Liver (tissue), 9 donors: ENCODE results near the gene TP53I13. TPM values are rescaled to one million over a fixed set of nuclear protein-coding genes. Genes with fewer than 3 reads are reported as not detected.

Source experiments
- DNase-seq: peaks from one replicate; pipeline ENCODE4 v3.0.0-alpha.2; 2017; ENCODE audit warnings: low spot score
- H3K27ac ChIP-seq, 2 donors: one replicate each; pipeline ENCODE4 v1.7.0; 2013; ENCODE audit warnings: inconsistent platforms in 2 of 2, low read length in 2 of 2, control low read depth in 1 of 2, low read depth in 1 of 2, mild to moderate bottlenecking in 1 of 2
- H3K27me3 ChIP-seq, 4 donors: one replicate each; pipeline versions ENCODE4 v1.6.1 to v1.7.0; 2013; ENCODE audit warnings: low read length in 3 of 4, inconsistent platforms in 1 of 4, mild to moderate bottlenecking in 1 of 4, moderate library complexity in 1 of 4; ENCODE audit not compliant: control insufficient read depth in 4 of 4, insufficient read depth in 4 of 4
- H3K36me3 ChIP-seq, 4 donors: one replicate each; pipeline versions ENCODE4 v1.6.1 to v1.7.0; 2013; ENCODE audit warnings: low read length in 3 of 4, mild to moderate bottlenecking in 3 of 4, low read depth in 1 of 4, moderate library complexity in 1 of 4; ENCODE audit not compliant: control insufficient read depth in 4 of 4, insufficient read depth in 3 of 4
- H3K4me1 ChIP-seq, 4 donors: one replicate each; pipeline versions ENCODE4 v1.6.1 to v1.7.0; 2013; ENCODE audit warnings: low read length in 3 of 4, mild to moderate bottlenecking in 3 of 4, moderate library complexity in 1 of 4; ENCODE audit not compliant: control insufficient read depth in 4 of 4, insufficient read depth in 4 of 4
- H3K4me3 ChIP-seq, 3 donors: one replicate each; pipeline versions ENCODE4 v1.6.1 to v1.7.0; 2013; ENCODE audit warnings: low read length in 3 of 3, control low read depth in 1 of 3, low read depth in 1 of 3, mild to moderate bottlenecking in 1 of 3
- H3K9ac ChIP-seq, 2 donors: one replicate each; pipeline ENCODE4 v1.7.0; 2013; ENCODE audit warnings: low read length in 2 of 2, mild to moderate bottlenecking in 2 of 2, moderate library complexity in 2 of 2, control low read depth in 1 of 2, low read depth in 1 of 2
- H3K9me3 ChIP-seq, 4 donors: one replicate each; pipeline versions ENCODE4 v1.6.1 to v1.7.0; 2013; ENCODE audit warnings: low read length in 3 of 4; ENCODE audit not compliant: control insufficient read depth in 4 of 4
- ATF3 ChIP-seq: IDR thresholded peaks from 2 replicates; pipeline ENCODE4 v1.6.1; 2016; ENCODE audit warnings: antibody characterized with exemption
- EGR1 ChIP-seq, 2 donors: IDR thresholded peaks; 2 replicates each; pipeline ENCODE4 v1.6.1; 2016 to 2018; ENCODE audit warnings: antibody characterized with exemption in 2 of 2, low read depth in 2 of 2
- FOXA1 ChIP-seq: IDR thresholded peaks from 2 replicates; pipeline ENCODE4 v1.6.1; 2016; ENCODE audit warnings: antibody characterized with exemption
- FOXA2 ChIP-seq: IDR thresholded peaks from 2 replicates; pipeline ENCODE4 v1.6.1; 2016; ENCODE audit warnings: antibody characterized with exemption
- GABPA ChIP-seq, 2 donors: IDR thresholded peaks in 1 of 2; conservative IDR thresholded peaks in 1 of 2; 2 replicates each; pipeline ENCODE4 v1.6.1; 2016; ENCODE audit warnings: antibody characterized with exemption in 2 of 2, mild to moderate bottlenecking in 1 of 2, moderate library complexity in 1 of 2
- HNF4A ChIP-seq, 2 donors: conservative IDR thresholded peaks; 2 replicates each; pipeline ENCODE4 v1.6.1; 2016; ENCODE audit warnings: antibody characterized with exemption in 2 of 2, mild to moderate bottlenecking in 2 of 2
- HNF4G ChIP-seq: IDR thresholded peaks from 2 replicates; pipeline ENCODE4 v1.6.1; 2016; ENCODE audit warnings: antibody characterized with exemption
- JUND ChIP-seq, 2 donors: IDR thresholded peaks; 2 replicates each; pipeline ENCODE4 v1.6.1; 2016; ENCODE audit warnings: antibody characterized with exemption in 2 of 2
- NR2F2 ChIP-seq: IDR thresholded peaks from 2 replicates; pipeline ENCODE4 v1.6.1; 2016; ENCODE audit warnings: antibody characterized with exemption
- RAD21 ChIP-seq, 2 donors: IDR thresholded peaks; 2 replicates each; pipeline ENCODE4 v1.6.1; 2016; ENCODE audit warnings: antibody characterized with exemption in 2 of 2, mild to moderate bottlenecking in 2 of 2
- SP1 ChIP-seq: IDR thresholded peaks from 2 replicates; pipeline ENCODE4 v1.6.1; 2018; ENCODE audit warnings: antibody characterized with exemption, mild to moderate bottlenecking
- YY1 ChIP-seq: IDR thresholded peaks from 2 replicates; pipeline ENCODE4 v1.6.1; 2016; ENCODE audit warnings: antibody characterized with exemption, mild to moderate bottlenecking
- WGBS: extraction: QIAGEN DNeasy Blood & Tissue Kit; methylation state at CpG from one replicate; pipeline ENCODE4 v1.1.7; 2013; 5-methylcytosine and 5-hydroxymethylcytosine counted together
- polyA plus RNA-seq, 2 donors: library from polyadenylated mRNA; stranded (reverse) in 1 of 2; unstranded in 1 of 2; fragments of 200-250 nt in 1 of 2; fragments of >200 nt in 1 of 2; fragmentation: Nextera tagmentation in 1 of 2; extraction: Ambion mirVana in 1 of 2; gene quantifications; one replicate each; pipeline versions ENCODE4 v1.2.1 to v1.2.3, GENCODE V29; 2013 to 2015
- total RNA-seq, 2 donors: library from RNA; depleted of rRNA; stranded (reverse); fragments of >200 nt; gene quantifications; one replicate each; pipeline ENCODE4 v1.2.3, GENCODE V29; 2014
- TF ChIP-seq, protein P1 (sequence below): fragments of 150-350 bp; IDR thresholded peaks from 2 replicates; pipeline ENCODE4 v1.5.1; 2017; ENCODE audit warnings: improper control_type of control experiment, low read depth, low read length; ENCODE audit not compliant: missing input control
- TF ChIP-seq, protein P2 (sequence below): IDR thresholded peaks from 2 replicates; pipeline ENCODE4 v1.6.1; 2016; ENCODE audit warnings: antibody characterized with exemption, mild to moderate bottlenecking
- TF ChIP-seq, protein P3 (sequence below): IDR thresholded peaks from 2 replicates; pipeline ENCODE4 v1.6.1; 2016; ENCODE audit warnings: antibody characterized with exemption
- TF ChIP-seq, protein P4 (sequence below): IDR thresholded peaks from 2 replicates; pipeline ENCODE4 v1.6.1; 2016; ENCODE audit warnings: antibody characterized with exemption
- donor health status: healthy.
- donor health status: healthy.
- donor health status: healthy.
- donor health status: healthy.
- donor health status: healthy.

Gene TP53I13
- total and polyA plus RNA-seq, 4 donors: 12.2 to 42.6 (median 24.5) TPM

DNA sequence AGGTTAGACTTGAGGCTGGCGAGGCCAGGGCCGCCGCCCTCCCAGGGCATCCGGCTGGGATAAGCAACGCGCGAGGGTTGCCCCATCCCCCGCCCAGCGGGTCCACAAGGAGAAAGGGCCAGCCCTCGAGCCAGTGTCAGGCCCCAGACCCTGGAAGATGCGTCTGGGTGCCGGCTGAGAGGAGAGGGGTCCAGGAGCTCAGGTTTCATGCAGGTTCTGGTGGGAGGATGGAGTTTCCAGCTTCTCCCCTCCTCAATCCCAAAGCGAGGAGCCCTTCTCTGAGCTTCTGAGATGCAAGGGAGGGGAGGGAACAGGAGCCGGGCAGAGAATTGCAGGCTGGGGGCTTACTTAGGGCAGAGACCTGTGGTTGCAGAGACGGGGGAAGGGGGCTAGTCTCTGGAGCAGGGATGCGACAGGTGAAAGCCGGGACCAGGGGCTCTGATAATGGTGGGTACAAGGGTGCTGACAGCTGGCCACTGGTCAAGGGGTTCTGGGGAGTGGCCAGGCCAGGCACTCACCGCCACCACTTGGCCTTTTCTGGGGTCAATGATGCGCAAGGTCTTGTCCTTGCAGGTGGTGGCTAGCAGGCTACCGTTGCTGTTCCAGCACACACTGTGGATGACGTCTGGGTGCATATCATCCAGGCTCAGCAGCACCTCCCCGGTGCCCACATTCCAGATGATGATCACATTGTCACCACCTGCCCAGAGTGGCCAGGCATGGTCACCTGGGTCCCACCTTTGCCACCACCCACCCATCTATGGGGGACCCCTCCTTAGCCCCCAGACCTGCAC lies 50.0 kb downstream of the TP53I13 start (continued):
- TF ChIP-seq EGR1 (IDR thresholded peaks at IDR 0.05; ENCODE audit: low read depth in 2 of 2) (no peak), HNF4A (conservative IDR thresholded peaks at IDR 0.05) (no peak), NR2F2 (no peak)
- TF ChIP-seq, protein P1, sequence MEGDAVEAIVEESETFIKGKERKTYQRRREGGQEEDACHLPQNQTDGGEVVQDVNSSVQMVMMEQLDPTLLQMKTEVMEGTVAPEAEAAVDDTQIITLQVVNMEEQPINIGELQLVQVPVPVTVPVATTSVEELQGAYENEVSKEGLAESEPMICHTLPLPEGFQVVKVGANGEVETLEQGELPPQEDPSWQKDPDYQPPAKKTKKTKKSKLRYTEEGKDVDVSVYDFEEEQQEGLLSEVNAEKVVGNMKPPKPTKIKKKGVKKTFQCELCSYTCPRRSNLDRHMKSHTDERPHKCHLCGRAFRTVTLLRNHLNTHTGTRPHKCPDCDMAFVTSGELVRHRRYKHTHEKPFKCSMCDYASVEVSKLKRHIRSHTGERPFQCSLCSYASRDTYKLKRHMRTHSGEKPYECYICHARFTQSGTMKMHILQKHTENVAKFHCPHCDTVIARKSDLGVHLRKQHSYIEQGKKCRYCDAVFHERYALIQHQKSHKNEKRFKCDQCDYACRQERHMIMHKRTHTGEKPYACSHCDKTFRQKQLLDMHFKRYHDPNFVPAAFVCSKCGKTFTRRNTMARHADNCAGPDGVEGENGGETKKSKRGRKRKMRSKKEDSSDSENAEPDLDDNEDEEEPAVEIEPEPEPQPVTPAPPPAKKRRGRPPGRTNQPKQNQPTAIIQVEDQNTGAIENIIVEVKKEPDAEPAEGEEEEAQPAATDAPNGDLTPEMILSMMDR: no peak

DNA sequence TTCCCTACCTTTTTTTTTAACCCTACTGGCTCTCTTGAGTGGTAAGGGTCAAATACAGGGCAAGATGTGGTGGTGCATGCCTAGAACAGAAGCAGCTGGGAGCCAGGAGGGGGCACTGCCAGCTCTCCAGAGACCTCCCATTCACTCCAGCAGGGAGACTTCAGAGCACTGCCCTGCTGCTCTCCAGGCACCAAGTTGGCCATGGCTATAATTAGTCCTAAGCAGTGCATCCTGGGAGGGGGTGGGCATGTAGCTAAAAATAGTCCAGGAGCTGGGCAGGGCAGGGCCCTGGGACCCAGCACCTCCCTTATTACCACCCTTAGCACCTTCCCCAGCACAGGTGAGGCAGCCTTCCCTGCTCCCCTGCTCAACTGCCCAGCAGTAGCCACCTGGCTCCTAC lies 50.8 kb downstream of the TP53I13 start:
- no peaks in the 10 kb centered on the region for H3K9me3 ChIP-seq
- H3K4me1 ChIP-seq: peaks cover 14 to 47% (median 37%) of the 10 kb centered on the region in 4 donors
- TF ChIP-seq ATF3 (no peak), HNF4A (conservative IDR thresholded peaks at IDR 0.05) (no peak), HNF4G (no peak), FOXA1 (no peak), FOXA2 (no peak)
- TF ChIP-seq, protein P2, sequence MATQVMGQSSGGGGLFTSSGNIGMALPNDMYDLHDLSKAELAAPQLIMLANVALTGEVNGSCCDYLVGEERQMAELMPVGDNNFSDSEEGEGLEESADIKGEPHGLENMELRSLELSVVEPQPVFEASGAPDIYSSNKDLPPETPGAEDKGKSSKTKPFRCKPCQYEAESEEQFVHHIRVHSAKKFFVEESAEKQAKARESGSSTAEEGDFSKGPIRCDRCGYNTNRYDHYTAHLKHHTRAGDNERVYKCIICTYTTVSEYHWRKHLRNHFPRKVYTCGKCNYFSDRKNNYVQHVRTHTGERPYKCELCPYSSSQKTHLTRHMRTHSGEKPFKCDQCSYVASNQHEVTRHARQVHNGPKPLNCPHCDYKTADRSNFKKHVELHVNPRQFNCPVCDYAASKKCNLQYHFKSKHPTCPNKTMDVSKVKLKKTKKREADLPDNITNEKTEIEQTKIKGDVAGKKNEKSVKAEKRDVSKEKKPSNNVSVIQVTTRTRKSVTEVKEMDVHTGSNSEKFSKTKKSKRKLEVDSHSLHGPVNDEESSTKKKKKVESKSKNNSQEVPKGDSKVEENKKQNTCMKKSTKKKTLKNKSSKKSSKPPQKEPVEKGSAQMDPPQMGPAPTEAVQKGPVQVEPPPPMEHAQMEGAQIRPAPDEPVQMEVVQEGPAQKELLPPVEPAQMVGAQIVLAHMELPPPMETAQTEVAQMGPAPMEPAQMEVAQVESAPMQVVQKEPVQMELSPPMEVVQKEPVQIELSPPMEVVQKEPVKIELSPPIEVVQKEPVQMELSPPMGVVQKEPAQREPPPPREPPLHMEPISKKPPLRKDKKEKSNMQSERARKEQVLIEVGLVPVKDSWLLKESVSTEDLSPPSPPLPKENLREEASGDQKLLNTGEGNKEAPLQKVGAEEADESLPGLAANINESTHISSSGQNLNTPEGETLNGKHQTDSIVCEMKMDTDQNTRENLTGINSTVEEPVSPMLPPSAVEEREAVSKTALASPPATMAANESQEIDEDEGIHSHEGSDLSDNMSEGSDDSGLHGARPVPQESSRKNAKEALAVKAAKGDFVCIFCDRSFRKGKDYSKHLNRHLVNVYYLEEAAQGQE: no peak
- DNase-seq: no peak
- H3K36me3 ChIP-seq: no peaks in the 10 kb centered on the region
- no peak overlapping the region for H3K27ac ChIP-seq
- H3K4me3 ChIP-seq: no peak overlapping the region
- no peak overlapping the region for H3K9ac ChIP-seq
- peaks cover 0 to 10% (median under 1%) of the 10 kb centered on the region in 4 donors for H3K27me3 ChIP-seq

DNA sequence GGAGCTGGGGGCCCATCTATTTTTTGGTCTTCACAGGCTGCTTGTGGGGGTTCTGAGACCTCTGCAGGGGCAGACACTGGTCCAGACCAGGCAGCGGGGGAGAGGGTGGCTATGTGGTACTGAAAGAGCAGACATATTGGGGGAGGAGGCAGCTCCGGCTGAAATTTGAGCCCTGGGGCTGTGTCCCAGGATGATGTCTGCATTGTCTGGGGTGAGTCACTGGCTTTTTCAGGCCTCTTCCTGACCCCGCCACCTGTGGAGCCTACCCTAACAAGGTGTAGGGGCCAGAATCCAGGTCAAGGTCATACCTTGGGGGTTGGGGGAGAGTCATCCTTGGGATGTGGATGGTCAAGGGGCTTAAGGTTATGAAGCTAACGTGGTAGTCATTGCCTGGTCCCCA lies 51.8 kb downstream of the TP53I13 start:
- Histone ChIP-seq H3K27me3 (peaks cover 0 to 6% (median under 1%) of the 10 kb centered on the region in 4 donors), H3K9me3 (no peaks in the 10 kb centered on the region)
- DNase-seq: no peak
- no peak for TF ChIP-seq NR2F2
- TF ChIP-seq HNF4A (conservative IDR thresholded peaks at IDR 0.05): no peak
- TF ChIP-seq, protein P3, sequence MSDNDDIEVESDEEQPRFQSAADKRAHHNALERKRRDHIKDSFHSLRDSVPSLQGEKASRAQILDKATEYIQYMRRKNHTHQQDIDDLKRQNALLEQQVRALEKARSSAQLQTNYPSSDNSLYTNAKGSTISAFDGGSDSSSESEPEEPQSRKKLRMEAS: no peak
- no peak for TF ChIP-seq FOXA1
- TF ChIP-seq, protein P4, sequence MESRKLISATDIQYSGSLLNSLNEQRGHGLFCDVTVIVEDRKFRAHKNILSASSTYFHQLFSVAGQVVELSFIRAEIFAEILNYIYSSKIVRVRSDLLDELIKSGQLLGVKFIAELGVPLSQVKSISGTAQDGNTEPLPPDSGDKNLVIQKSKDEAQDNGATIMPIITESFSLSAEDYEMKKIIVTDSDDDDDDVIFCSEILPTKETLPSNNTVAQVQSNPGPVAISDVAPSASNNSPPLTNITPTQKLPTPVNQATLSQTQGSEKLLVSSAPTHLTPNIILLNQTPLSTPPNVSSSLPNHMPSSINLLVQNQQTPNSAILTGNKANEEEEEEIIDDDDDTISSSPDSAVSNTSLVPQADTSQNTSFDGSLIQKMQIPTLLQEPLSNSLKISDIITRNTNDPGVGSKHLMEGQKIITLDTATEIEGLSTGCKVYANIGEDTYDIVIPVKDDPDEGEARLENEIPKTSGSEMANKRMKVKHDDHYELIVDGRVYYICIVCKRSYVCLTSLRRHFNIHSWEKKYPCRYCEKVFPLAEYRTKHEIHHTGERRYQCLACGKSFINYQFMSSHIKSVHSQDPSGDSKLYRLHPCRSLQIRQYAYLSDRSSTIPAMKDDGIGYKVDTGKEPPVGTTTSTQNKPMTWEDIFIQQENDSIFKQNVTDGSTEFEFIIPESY: no peak
- no peak for TF ChIP-seq EGR1 (IDR thresholded peaks at IDR 0.05; ENCODE audit: low read depth in 2 of 2)
- no peak for TF ChIP-seq RAD21 (IDR thresholded peaks at IDR 0.05)
- no peak for TF ChIP-seq GABPA (IDR thresholded peaks at IDR 0.05 in 1 of 2, conservative IDR thresholded peaks at IDR 0.05 in 1 of 2)
- TF ChIP-seq, protein P1: no peak
- no peak for TF ChIP-seq FOXA2
- no peak for TF ChIP-seq HNF4G
- TF ChIP-seq JUND (IDR thresholded peaks at IDR 0.05): no peak
- no peak for TF ChIP-seq YY1
- no peak for TF ChIP-seq SP1

More for the DNA sequence above, 51.8 kb downstream of the TP53I13 start:
- H3K9ac ChIP-seq: no peak overlapping the region
- no peak overlapping the region for H3K27ac ChIP-seq
- H3K4me3 ChIP-seq: no peak overlapping the region
- WGBS: 95% methylated on average over 4 of the region's 4 CpGs
- H3K36me3 ChIP-seq: no peaks in the 10 kb centered on the region
- H3K4me1 ChIP-seq: peaks cover 14 to 41% (median 32%) of the 10 kb centered on the region in 4 donors
